BLaER1 (cell line): ENCODE data around the gene USP43.

Source experiments
- H3K27ac ChIP-seq: shearing (Covaris generic); formaldehyde crosslinking; 2 replicates; pipeline ENCODE4 v1.8.1; 2022
- H3K27me3 ChIP-seq: shearing (Covaris generic); formaldehyde crosslinking; 2 replicates; pipeline ENCODE4 v1.8.1; 2022
- H3K36me3 ChIP-seq: shearing (Covaris generic); formaldehyde crosslinking; 2 replicates; pipeline ENCODE4 v1.8.1; 2022
- H3K4me1 ChIP-seq: shearing (Covaris generic); formaldehyde crosslinking; 2 replicates; pipeline ENCODE4 v1.8.1; 2022
- H3K4me2 ChIP-seq: shearing (Covaris generic); formaldehyde crosslinking; 2 replicates; pipeline ENCODE4 v1.8.1; 2022
- H3K4me3 ChIP-seq: shearing (Covaris generic); formaldehyde crosslinking; 2 replicates; pipeline ENCODE4 v1.8.1; 2022
- H3K9ac ChIP-seq: shearing (Covaris generic); formaldehyde crosslinking; 2 replicates; pipeline ENCODE4 v1.8.1; 2022
- H3K9me3 ChIP-seq: shearing (Covaris generic); formaldehyde crosslinking; 2 replicates; pipeline ENCODE4 v1.8.1; 2022
- H4K20me1 ChIP-seq: shearing (Covaris generic); formaldehyde crosslinking; 2 replicates; pipeline ENCODE4 v1.8.1; 2022
- Cebpa-rat ChIP-seq: shearing (Covaris generic); IDR thresholded peaks from 2 replicates; pipeline ENCODE4 v1.8.1; 2022

Gene USP43

DNA sequence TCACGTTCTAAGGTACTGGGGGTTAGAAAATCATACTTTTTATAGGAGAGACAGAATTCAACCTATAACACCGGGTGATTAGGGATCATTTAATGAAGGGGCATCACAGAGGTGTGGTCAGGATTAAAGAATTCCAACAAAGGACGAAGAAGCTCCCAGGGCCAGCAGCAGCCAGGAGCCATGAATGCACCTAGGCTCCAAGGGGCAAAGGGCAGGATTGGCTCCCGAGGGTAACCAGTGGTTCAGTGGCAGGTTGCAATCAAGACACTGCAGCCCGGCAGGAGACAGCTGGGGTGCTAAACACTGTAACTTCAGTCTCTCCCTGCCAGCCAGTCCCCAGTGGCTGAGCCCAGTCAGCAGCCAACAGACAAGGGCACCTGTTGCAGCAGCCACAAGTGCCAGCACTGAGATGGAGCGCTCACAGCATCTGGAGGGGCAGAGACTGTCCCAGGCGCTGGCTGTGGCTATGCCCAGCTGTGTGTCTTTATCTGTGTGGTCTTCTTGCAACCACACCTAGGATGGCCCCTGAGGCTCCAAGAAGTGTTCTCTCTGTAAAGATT lies 122.2 kb downstream of the USP43 start:
- no peak overlapping the region for H3K9ac ChIP-seq
- H4K20me1 ChIP-seq: no peaks in the 10 kb centered on the region
- H3K27me3 ChIP-seq: no peaks in the 10 kb centered on the region
- no peaks in the 10 kb centered on the region for H3K36me3 ChIP-seq
- H3K4me1 ChIP-seq: peaks cover 25% of the 10 kb centered on the region
- no peak for TF ChIP-seq Cebpa-rat
- peak overlapping the region; percentile 35 for H3K4me2 ChIP-seq
- H3K27ac ChIP-seq: 0 out of 2 replicates have a peak overlapping the region, but pooled peaks have one; percentile 22
- H3K4me3 ChIP-seq: no peak overlapping the region
- H3K9me3 ChIP-seq: no peaks in the 10 kb centered on the region

DNA sequence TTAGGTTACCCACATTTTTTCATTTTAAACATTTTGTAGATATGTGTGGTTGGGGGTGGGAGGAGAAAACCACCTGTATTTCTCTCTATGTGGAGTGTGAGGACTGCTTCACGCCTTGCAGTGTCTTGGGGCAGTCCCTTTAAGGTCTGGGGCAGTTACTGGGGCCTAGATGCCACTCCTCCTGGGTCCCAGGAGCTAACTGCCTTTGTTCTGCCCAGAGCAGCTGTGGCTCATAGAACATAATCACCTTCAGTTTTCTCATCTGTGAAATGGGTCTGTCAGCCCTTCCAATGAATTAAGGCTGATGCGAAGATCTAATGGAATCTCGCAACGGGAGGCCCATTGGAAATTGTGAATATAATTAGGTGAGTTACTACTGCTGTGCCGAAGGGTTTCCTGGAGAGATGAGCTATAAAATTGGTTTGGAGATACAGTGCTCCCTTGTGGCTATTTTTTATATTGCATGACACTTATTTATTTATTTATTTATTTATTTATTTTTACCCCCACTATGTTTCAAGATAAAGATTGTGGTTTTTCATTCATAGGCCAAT lies 123.1 kb downstream of the USP43 start:
- Histone ChIP-seq H3K27ac (no peak overlapping the region), H3K9me3 (no peaks in the 10 kb centered on the region), H3K4me3 (no peak overlapping the region), H4K20me1 (no peaks in the 10 kb centered on the region), H3K4me2 (no peak overlapping the region), H3K27me3 (no peaks in the 10 kb centered on the region), H3K9ac (no peak overlapping the region), H3K4me1 (peaks cover 25% of the 10 kb centered on the region), H3K36me3 (no peaks in the 10 kb centered on the region)
- no peak for TF ChIP-seq Cebpa-rat

DNA sequence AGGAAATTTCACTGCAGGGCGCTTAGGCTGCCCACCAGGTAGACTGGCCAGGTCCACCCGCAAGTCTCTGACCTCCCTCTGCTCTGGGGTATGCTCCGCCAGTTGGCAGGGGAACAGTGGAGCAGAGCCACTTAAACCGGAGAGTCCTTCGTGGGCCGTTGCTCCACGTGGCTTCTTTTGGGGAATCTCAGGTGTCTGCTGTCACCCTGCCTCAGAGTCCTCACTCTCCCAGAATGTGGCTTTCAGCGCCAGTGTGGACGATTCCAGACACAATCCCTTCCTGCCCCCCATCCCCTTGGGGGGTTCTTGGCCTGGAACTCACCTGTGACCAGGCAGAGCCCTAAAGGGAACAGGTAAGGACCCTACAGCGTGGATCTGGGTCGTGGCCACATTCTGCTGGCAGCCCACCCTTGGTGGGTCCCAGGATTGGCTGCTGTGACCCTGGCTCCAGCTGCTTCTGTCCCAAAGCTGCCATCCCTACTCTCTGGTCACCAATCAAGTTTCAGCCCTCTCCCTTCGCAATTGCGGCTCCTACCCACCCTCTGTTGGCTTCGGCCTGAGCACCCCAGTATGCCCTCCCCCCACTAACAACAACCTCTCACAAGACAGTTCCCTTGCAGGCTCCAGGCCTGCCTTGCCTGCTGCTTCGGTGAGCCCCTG lies 123.8 kb downstream of the USP43 start:
- no peak for TF ChIP-seq Cebpa-rat
- H3K36me3 ChIP-seq: no peaks in the 10 kb centered on the region
- H3K27ac ChIP-seq: no peak overlapping the region
- peaks cover 25% of the 10 kb centered on the region for H3K4me1 ChIP-seq
- no peak overlapping the region for H3K4me3 ChIP-seq
- no peak overlapping the region for H3K4me2 ChIP-seq
- H3K9ac ChIP-seq: no peak overlapping the region
- H3K27me3 ChIP-seq: no peaks in the 10 kb centered on the region
- no peaks in the 10 kb centered on the region for H3K9me3 ChIP-seq
- H4K20me1 ChIP-seq: no peaks in the 10 kb centered on the region

DNA sequence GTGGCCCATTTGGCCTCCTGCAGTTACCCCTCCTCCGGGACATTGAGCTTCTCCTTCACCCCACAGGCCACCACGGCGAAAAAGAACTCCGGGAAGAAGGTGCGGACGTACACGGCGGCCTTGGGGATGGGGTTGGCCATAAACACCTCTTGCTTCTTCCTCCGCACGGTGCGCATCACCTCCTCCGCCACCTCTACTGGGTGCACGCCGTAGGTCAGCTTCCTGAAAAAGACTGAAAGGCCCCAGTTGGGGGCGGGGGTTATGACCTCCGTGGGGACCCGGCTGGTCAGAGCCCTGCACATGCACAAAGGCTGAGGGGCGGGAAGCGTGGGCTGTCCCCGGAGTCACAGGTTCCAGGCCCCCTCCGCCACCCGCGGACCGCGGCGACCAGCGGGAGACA lies 126.1 kb downstream of the USP43 start:
- Histone ChIP-seq H3K36me3 (no peaks in the 10 kb centered on the region), H3K4me3 (no peak overlapping the region), H3K9me3 (0 out of 2 replicates have a peak, but pooled peaks cover 5% of the 10 kb centered on the region), H3K27ac (no peak overlapping the region), H3K4me1 (peaks cover 20% of the 10 kb centered on the region), H3K9ac (no peak overlapping the region), H3K4me2 (no peak overlapping the region), H4K20me1 (no peaks in the 10 kb centered on the region), H3K27me3 (no peaks in the 10 kb centered on the region)
- TF ChIP-seq Cebpa-rat: no peak

DNA sequence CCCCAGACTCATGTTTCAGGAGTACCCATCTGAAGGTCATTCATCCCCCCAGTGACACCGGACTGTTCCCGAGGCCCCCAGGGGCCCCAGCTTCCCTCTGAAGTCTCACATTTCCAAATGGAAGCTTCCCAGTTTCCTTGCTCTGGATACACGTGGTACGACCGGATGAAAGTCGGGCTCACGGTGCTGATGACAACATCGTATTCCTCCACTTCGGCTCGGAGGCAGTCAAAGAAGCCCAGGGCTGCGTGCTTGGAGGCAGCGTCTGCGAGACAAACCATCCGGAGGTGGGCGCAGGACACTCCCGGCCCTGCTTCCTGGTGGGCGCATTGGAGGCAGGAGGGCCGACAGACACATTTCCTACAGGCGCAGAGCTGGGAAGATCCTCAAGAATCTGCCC lies 127.3 kb downstream of the USP43 start:
- Histone ChIP-seq H3K9ac (no peak overlapping the region), H3K27ac (no peak overlapping the region), H3K27me3 (no peaks in the 10 kb centered on the region), H3K9me3 (0 out of 2 replicates have a peak, but pooled peaks cover 5% of the 10 kb centered on the region), H3K4me2 (no peak overlapping the region), H3K4me3 (no peak overlapping the region), H4K20me1 (no peaks in the 10 kb centered on the region), H3K4me1 (peaks cover 8% of the 10 kb centered on the region), H3K36me3 (no peaks in the 10 kb centered on the region)
- no peak for TF ChIP-seq Cebpa-rat

DNA sequence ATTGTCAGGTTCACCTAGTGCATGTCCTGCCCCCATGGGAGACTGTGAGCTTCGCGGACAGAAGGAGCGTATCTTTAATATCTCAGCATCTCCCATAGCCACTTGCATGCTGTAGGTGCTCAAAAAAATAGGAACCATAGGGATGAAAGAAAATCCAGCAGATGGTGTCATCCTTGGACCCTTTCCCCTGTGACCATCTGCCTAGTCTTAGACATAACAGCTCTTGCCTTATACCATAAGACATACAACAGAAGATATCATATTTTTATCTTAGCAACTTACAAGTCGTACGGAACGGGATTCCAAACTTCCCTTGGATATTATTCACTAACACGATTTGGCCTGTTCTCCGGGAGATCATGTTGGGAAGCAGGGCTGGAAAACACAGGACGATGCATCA lies 131.6 kb downstream of the USP43 start:
- Histone ChIP-seq H3K36me3 (no peaks in the 10 kb centered on the region), H4K20me1 (no peaks in the 10 kb centered on the region), H3K9me3 (0 out of 2 replicates have a peak, but pooled peaks cover 5% of the 10 kb centered on the region), H3K4me2 (no peak overlapping the region), H3K27ac (no peak overlapping the region), H3K4me3 (no peak overlapping the region), H3K27me3 (no peaks in the 10 kb centered on the region), H3K4me1 (no peaks in the 10 kb centered on the region), H3K9ac (no peak overlapping the region)
- TF ChIP-seq Cebpa-rat: no peak
